Lung (tissue), 12 donors: ENCODE results near the gene KRTCAP2. TPM values are rescaled to one million over a fixed set of nuclear protein-coding genes. Genes with fewer than 3 reads are reported as not detected.

Source experiments
- ATAC-seq: fragments of 200-7000 bp; cut with Tn5 transposase; one replicate; pipeline ENCODE4 v1.9.1; 2020; ENCODE audit warnings: moderate number of reproducible peaks; ENCODE audit not compliant: insufficient read depth, low FRiP score
- DNase-seq, 3 donors: peaks; one replicate each; pipeline ENCODE4 v3.0.0-alpha.2; 2013 to 2017
- H3K27ac ChIP-seq, 2 donors: one replicate each; pipeline ENCODE4 v1.5.1; 2013; ENCODE audit warnings: mild to moderate bottlenecking in 2 of 2, moderate library complexity in 2 of 2, control low read depth in 1 of 2, inconsistent platforms in 1 of 2, low read depth in 1 of 2, low read length in 1 of 2
- H3K27me3 ChIP-seq, 3 donors: one replicate each; pipeline ENCODE4 v1.5.1; 2013; ENCODE audit warnings: low read length in 2 of 3; ENCODE audit not compliant: control insufficient read depth in 3 of 3, insufficient read depth in 3 of 3
- H3K36me3 ChIP-seq, 4 donors: one replicate each; pipeline ENCODE4 v1.5.1; 2013; ENCODE audit warnings: low read length in 4 of 4, mild to moderate bottlenecking in 1 of 4, moderate library complexity in 1 of 4; ENCODE audit not compliant: control insufficient read depth in 4 of 4, insufficient read depth in 4 of 4
- H3K4me1 ChIP-seq, 5 donors: one replicate each; pipeline ENCODE4 v1.5.1; 2013; ENCODE audit warnings: low read length in 5 of 5, mild to moderate bottlenecking in 2 of 5, moderate library complexity in 1 of 5; ENCODE audit not compliant: control insufficient read depth in 5 of 5, insufficient read depth in 5 of 5
- H3K4me3 ChIP-seq: one replicate; pipeline ENCODE4 v1.5.1; 2013; ENCODE audit warnings: mild to moderate bottlenecking, control low read depth, moderate library complexity
- H3K9ac ChIP-seq, 2 donors: one replicate each; pipeline ENCODE4 v1.5.1; 2013; ENCODE audit warnings: low read length in 2 of 2, control low read depth in 1 of 2; ENCODE audit not compliant: insufficient read depth in 1 of 2
- H3K9me3 ChIP-seq, 4 donors: one replicate each; pipeline ENCODE4 v1.5.1; 2013; ENCODE audit warnings: low read length in 3 of 4, mild to moderate bottlenecking in 1 of 4, moderate library complexity in 1 of 4; ENCODE audit not compliant: control insufficient read depth in 4 of 4, insufficient read depth in 3 of 4
- WGBS, 2 donors: extraction: QIAGEN DNeasy Blood & Tissue Kit; methylation state at CpG; one replicate each; pipeline ENCODE4 v1.1.7; 2013; 5-methylcytosine and 5-hydroxymethylcytosine counted together
- polyA plus RNA-seq, 2 donors: library from polyadenylated mRNA; stranded (reverse); fragments of 200-250 nt; gene quantifications; one replicate each; pipeline ENCODE4 v1.2.1, GENCODE V29; 2013
- total RNA-seq, 2 donors: library from RNA; depleted of rRNA in 1 of 2; stranded (reverse); fragments of >200 nt in 1 of 2; gene quantifications; one replicate each; pipeline ENCODE4 v1.2.1, GENCODE V29; 2014 to 2021
- TF ChIP-seq, protein P1 (sequence below): IDR thresholded peaks from 2 replicates; pipeline ENCODE4 v1.5.1; 2012; ENCODE audit warnings: mild to moderate bottlenecking; ENCODE audit errors: control extremely low read depth, extremely low read depth
- donor health status: control.
- donor health status: control.
- donor health status: Bipolar disorder and iron deficiency.
- donor health status: healthy.
- donor health status: DM: yes; HTN: yes; CAD: no.

The KRTCAP2 gene
- total and polyA plus RNA-seq, 4 donors: 58.2 to 592 (median 190) TPM

DNA sequence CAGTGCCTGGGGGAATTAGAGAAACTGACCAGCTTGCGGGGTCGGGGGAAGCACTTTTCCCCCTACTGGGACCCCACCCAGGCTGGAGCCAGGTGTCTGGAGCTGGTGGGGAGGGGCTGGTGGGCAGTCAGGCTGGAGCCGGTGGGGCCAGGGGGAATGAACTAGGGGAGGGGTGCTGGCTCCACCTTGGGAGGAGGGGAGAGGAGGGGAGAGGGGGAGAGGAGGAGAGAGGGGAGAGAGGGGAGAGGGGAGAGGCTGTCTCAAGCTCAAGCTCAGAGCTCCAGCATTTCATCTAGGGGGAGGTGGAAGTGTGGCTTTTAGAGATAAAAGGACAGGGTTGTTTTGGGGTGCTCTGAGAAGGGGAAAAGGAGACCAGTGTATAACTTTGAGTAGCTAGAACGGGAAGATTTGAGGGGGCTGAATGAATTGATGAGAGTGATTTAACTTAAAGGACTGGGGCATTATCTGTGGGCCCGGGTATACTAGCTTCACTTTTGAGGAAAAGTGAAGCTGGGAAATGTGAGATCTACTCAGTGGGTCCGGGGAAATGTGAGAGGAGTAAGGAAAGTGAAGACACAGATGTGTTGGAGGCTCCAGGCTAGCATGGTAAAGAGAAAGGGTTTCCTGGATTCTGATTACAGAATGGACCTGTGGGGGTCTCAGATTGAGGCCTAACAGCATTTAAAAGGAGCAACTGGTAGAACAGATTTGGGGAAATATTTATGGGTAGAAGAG lies 42.7 kb downstream of the KRTCAP2 start:
- TF ChIP-seq, protein P1, sequence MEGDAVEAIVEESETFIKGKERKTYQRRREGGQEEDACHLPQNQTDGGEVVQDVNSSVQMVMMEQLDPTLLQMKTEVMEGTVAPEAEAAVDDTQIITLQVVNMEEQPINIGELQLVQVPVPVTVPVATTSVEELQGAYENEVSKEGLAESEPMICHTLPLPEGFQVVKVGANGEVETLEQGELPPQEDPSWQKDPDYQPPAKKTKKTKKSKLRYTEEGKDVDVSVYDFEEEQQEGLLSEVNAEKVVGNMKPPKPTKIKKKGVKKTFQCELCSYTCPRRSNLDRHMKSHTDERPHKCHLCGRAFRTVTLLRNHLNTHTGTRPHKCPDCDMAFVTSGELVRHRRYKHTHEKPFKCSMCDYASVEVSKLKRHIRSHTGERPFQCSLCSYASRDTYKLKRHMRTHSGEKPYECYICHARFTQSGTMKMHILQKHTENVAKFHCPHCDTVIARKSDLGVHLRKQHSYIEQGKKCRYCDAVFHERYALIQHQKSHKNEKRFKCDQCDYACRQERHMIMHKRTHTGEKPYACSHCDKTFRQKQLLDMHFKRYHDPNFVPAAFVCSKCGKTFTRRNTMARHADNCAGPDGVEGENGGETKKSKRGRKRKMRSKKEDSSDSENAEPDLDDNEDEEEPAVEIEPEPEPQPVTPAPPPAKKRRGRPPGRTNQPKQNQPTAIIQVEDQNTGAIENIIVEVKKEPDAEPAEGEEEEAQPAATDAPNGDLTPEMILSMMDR: no peak
- ATAC-seq (no peak), DNase-seq (peak; percentile 18 to 63 (median 42))
- WGBS, 2 donors: 14 to 22% methylated on average over 6 of the region's 6 CpGs
- Histone ChIP-seq H3K4me3 (peak overlapping the region; percentile 67), H3K36me3 (peaks cover 0 to 21% (median 10%) of the 10 kb centered on the region in 4 donors), H3K27me3 (peaks cover 0 to 29% (median 28%) of the 10 kb centered on the region in 3 donors), H3K9me3 (peaks cover 0 to 2% (median 0%) of the 10 kb centered on the region in 4 donors), H3K4me1 (peaks cover 6 to 61% (median 20%) of the 10 kb centered on the region in 5 donors), H3K27ac (peak overlapping the region; percentile 93), H3K9ac (peak overlapping the region; percentile 3 to 39)

- Histone ChIP-seq H3K9me3 (peaks cover 0 to 2% (median 0%) of the 10 kb centered on the region in 4 donors), H3K27me3 (peaks cover 0 to 32% (median 29%) of the 10 kb centered on the region in 3 donors), H3K9ac (peak overlapping the region; percentile 8 to 72), H3K4me3 (peak overlapping the region; percentile 67), H3K27ac (peak overlapping the region; percentile 93), H3K36me3 (peaks cover 0 to 14% (median 5%) of the 10 kb centered on the region in 4 donors), H3K4me1 (peaks cover 0 to 50% (median 28%) of the 10 kb centered on the region in 5 donors)
- TF ChIP-seq, protein P1: no peak
- ATAC-seq (no peak), DNase-seq (peak; percentile 31 to 65 (median 44))
- 5 to 6% methylated on average over 14 of the region's 14 CpGs for WGBS, 2 donors
These were observed 44.2 kb downstream of the KRTCAP2 start for GRCh38 chr1:155128755-155129473.

DNA sequence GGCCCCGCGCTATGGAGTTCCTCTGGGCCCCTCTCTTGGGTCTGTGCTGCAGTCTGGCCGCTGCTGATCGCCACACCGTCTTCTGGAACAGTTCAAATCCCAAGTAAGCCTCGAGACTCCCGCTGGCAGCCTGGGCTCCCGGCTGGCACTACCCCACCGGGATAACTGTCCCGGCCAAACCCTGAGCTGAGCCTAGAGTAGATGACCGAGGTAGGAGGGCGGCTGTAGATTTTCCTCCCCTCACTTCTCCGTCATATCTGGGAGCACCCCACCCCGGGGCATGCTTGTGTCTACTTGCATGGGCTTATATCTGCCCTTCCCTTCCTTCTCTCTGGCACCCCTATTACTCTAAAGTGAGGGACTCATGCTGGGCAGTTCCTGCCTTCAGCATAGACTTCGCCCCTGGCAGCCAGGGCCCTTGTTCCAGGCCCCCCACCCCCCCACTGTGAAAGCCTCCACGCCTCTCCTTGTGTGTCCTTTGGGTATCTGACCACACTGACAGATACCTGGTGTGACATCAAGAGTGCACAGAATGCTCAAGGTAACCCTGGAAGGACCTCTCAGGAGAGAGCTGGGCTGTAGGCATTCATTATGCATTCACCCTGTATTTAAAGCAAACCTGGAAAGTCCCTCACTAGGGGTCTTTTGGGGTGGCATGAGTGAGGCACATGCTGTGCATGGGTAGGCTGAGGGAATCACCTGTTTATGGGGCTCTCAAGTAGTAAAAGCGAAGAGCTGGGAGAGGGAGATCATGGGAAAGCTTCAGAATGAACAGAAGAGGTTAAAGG lies 44.9 kb downstream of the KRTCAP2 start:
- ATAC-seq (no peak), DNase-seq (no peak)
- Histone ChIP-seq H3K27ac (peak overlapping the region; percentile 93), H3K4me1 (peaks cover 0 to 48% (median 24%) of the 10 kb centered on the region in 5 donors), H3K4me3 (peak overlapping the region; percentile 67), H3K36me3 (peaks cover 0 to 8% (median 0%) of the 10 kb centered on the region in 4 donors), H3K27me3 (peaks cover 0 to 32% (median 29%) of the 10 kb centered on the region in 3 donors), H3K9me3 (peaks cover 0 to 2% (median 0%) of the 10 kb centered on the region in 4 donors), H3K9ac (peak overlapping the region; percentile 8 to 72)
- WGBS, 2 donors: 1 to 3% methylated on average over 17 of the region's 17 CpGs
- TF ChIP-seq, protein P1: no peak
